GM23338 (cell line): ENCODE measurements around the gene MR1. TPM values are rescaled to one million over a fixed set of nuclear protein-coding genes. Genes with fewer than 3 reads are reported as not detected.

Experiments
- ATAC-seq: fragments of 200-7000 bp; cut with Tn5 transposase; 3 replicates; pipeline ENCODE4 v1.9.1; 2020
- DNase-seq: peaks from one replicate; pipeline ENCODE4 v3.0.0-alpha.2; 2015; ENCODE audit warnings: low spot score
- H2AFZ ChIP-seq: fragments of 200-600 bp; sonication (generic); 2 replicates; pipeline ENCODE4 v1.8.0; 2016; ENCODE audit warnings: antibody characterized with exemption, mild to moderate bottlenecking, moderate library complexity
- H3F3A ChIP-seq: fragments of 200-600 bp; sonication (generic); replicated peaks from 2 replicates; pipeline ENCODE4 v1.8.0; 2017; ENCODE audit warnings: antibody characterized with exemption, mixed run types, low read depth
- H3K27ac ChIP-seq: fragments of 200-600 bp; sonication (generic); 2 replicates; pipeline ENCODE4 v1.6.1; 2016; ENCODE audit warnings: low read depth
- H3K27me3 ChIP-seq: fragments of 200-600 bp; sonication (generic); 2 replicates; pipeline ENCODE4 v1.8.0; 2016; ENCODE audit warnings: mild to moderate bottlenecking, mixed run types, moderate library complexity; ENCODE audit not compliant: insufficient read depth
- H3K36me3 ChIP-seq: fragments of 200-600 bp; sonication (generic); 2 replicates; pipeline ENCODE4 v1.8.0; 2016; ENCODE audit warnings: mild to moderate bottlenecking; ENCODE audit not compliant: insufficient read depth
- H3K4me1 ChIP-seq: fragments of 200-600 bp; sonication (generic); 2 replicates; pipeline ENCODE4 v1.8.0; 2016; ENCODE audit warnings: mild to moderate bottlenecking, moderate library complexity; ENCODE audit not compliant: insufficient read depth
- H3K4me2 ChIP-seq: fragments of 200-600 bp; sonication (generic); 2 replicates; pipeline ENCODE4 v1.7.1; 2017; ENCODE audit warnings: mixed run types
- H3K4me3 ChIP-seq: fragments of 200-600 bp; sonication (generic); 2 replicates; pipeline ENCODE4 v1.6.1; 2016; ENCODE audit warnings: mixed run types
- H3K79me2 ChIP-seq: fragments of 200-600 bp; sonication (generic); replicated peaks from 2 replicates; pipeline ENCODE4 v1.8.0; 2017; ENCODE audit warnings: mild to moderate bottlenecking; ENCODE audit not compliant: insufficient read depth
- H3K9me2 ChIP-seq: fragments of 200-600 bp; sonication (generic); 2 replicates; pipeline ENCODE4 v1.8.0; 2017; ENCODE audit not compliant: insufficient read depth
- H4K20me1 ChIP-seq: fragments of 200-600 bp; sonication (generic); replicated peaks from 2 replicates; pipeline ENCODE4 v1.8.0; 2017; ENCODE audit warnings: mild to moderate bottlenecking; ENCODE audit not compliant: insufficient read depth
- H3K27ac Mint-ChIP-seq: 2 replicates; pipeline ENCODE4 v1.8.0; 2020; ENCODE audit warnings: inconsistent platforms, mild to moderate bottlenecking, moderate library complexity, mixed read lengths
- H3K27me3 Mint-ChIP-seq: 3 replicates; pipeline ENCODE4 v1.8.0; 2022; ENCODE audit warnings: low read depth, mild to moderate bottlenecking, moderate library complexity, mixed read lengths, inconsistent platforms; ENCODE audit not compliant: insufficient read depth, poor library complexity
- H3K36me3 Mint-ChIP-seq: 3 replicates; pipeline ENCODE4 v1.8.0; 2021; ENCODE audit warnings: low read depth, mild to moderate bottlenecking, inconsistent platforms, moderate library complexity, mixed read lengths
- H3K4me1 Mint-ChIP-seq: 3 replicates; pipeline ENCODE4 v1.8.0; 2020; ENCODE audit warnings: mild to moderate bottlenecking, inconsistent platforms, mixed read lengths
- H3K4me3 Mint-ChIP-seq: 3 replicates; pipeline ENCODE4 v1.8.0; 2021; ENCODE audit warnings: moderate library complexity, mild to moderate bottlenecking, inconsistent platforms, mixed read lengths
- H3K9me3 Mint-ChIP-seq: 3 replicates; pipeline ENCODE4 v1.8.0; 2020; ENCODE audit warnings: moderate library complexity, mild to moderate bottlenecking, inconsistent platforms, mixed read lengths
- CREB1 ChIP-seq: fragments of 250-450 bp; sonication (Bioruptor Pico); IDR thresholded peaks from 2 replicates; pipeline ENCODE4 v1.5.0; 2020; ENCODE audit warnings: low read depth, mild to moderate bottlenecking, moderate library complexity
- EZH2 ChIP-seq: fragments of 200-600 bp; sonication (generic); IDR thresholded peaks from one replicate; pipeline ENCODE4 v1.8.0; 2017; ENCODE audit warnings: antibody characterized with exemption, mild to moderate bottlenecking, low read depth; ENCODE audit not compliant: unreplicated experiment
- EZH2phosphoT487 ChIP-seq: fragments of 200-600 bp; sonication (generic); IDR thresholded peaks from one replicate; pipeline ENCODE4 v1.8.1; 2018; ENCODE audit warnings: antibody characterized with exemption; ENCODE audit not compliant: unreplicated experiment
- JUNB ChIP-seq: IDR thresholded peaks from one replicate; pipeline ENCODE4 v1.6.1; 2016; ENCODE audit warnings: antibody characterized with exemption; ENCODE audit not compliant: unreplicated experiment
- NANOG ChIP-seq: IDR thresholded peaks from 2 replicates; pipeline ENCODE4 v1.6.1; 2016; ENCODE audit warnings: antibody characterized with exemption, borderline replicate concordance
- POLR2AphosphoS5 ChIP-seq: IDR thresholded peaks from 2 replicates; pipeline ENCODE4 v1.6.1; 2016; ENCODE audit warnings: antibody characterized with exemption, low read depth
- STAT1 ChIP-seq: IDR thresholded peaks from one replicate; pipeline ENCODE4 v1.6.1; 2016; ENCODE audit warnings: antibody characterized with exemption; ENCODE audit not compliant: unreplicated experiment
- ZNF114 ChIP-seq: fragments of 250-450 bp; sonication (Bioruptor Pico); IDR thresholded peaks from 2 replicates; pipeline ENCODE4 v1.5.0; 2020; ENCODE audit warnings: mild to moderate bottlenecking, moderate library complexity
- ZNF331 ChIP-seq: fragments of 250-450 bp; sonication (Bioruptor Pico); IDR thresholded peaks from 2 replicates; pipeline ENCODE4 v1.5.0; 2020; ENCODE audit warnings: low read depth, mild to moderate bottlenecking, moderate library complexity
- polyA plus RNA-seq: library from polyadenylated mRNA; unstranded; fragments of >200 nt; fragmentation: Nextera tagmentation; extraction: Ambion mirVana; gene quantifications from 2 replicates; pipeline ENCODE4 v1.2.1, GENCODE V29; 2016
- total RNA-seq: library from RNA; depleted of rRNA; stranded (reverse); fragments of >200 nt; shearing (Covaris generic); gene quantifications from 2 replicates; pipeline ENCODE4 v1.2.3, GENCODE V29; 2014
- TF ChIP-seq, protein P1 (sequence below), 2 experiments: fragments of 200-600 bp in 1 of 2; sonication (generic) in 1 of 2; conservative IDR thresholded peaks; 2 replicates each; pipeline versions ENCODE4 v1.5.1 to v1.6.1; 2016 to 2017; ENCODE audit warnings: antibody characterized with exemption in 2 of 2, low read depth in 2 of 2, mild to moderate bottlenecking in 2 of 2, moderate library complexity in 1 of 2
- TF ChIP-seq, protein P2 (sequence below): fragments of 250-450 bp; sonication (Bioruptor Pico); IDR thresholded peaks from 2 replicates; pipeline ENCODE4 v1.5.0; 2020; ENCODE audit warnings: mild to moderate bottlenecking, moderate library complexity
- TF ChIP-seq, protein P3 (sequence below): IDR thresholded peaks from one replicate; pipeline ENCODE4 v1.6.1; 2018; ENCODE audit warnings: antibody characterized with exemption; ENCODE audit not compliant: unreplicated experiment
- TF ChIP-seq, protein P4 (sequence below): IDR thresholded peaks from 2 replicates; pipeline ENCODE4 v1.6.1; 2016; ENCODE audit warnings: antibody characterized with exemption

Gene MR1
- total and polyA plus RNA-seq, 2 experiments from 2014 or later: 0.18 TPM; not detected in 1

DNA sequence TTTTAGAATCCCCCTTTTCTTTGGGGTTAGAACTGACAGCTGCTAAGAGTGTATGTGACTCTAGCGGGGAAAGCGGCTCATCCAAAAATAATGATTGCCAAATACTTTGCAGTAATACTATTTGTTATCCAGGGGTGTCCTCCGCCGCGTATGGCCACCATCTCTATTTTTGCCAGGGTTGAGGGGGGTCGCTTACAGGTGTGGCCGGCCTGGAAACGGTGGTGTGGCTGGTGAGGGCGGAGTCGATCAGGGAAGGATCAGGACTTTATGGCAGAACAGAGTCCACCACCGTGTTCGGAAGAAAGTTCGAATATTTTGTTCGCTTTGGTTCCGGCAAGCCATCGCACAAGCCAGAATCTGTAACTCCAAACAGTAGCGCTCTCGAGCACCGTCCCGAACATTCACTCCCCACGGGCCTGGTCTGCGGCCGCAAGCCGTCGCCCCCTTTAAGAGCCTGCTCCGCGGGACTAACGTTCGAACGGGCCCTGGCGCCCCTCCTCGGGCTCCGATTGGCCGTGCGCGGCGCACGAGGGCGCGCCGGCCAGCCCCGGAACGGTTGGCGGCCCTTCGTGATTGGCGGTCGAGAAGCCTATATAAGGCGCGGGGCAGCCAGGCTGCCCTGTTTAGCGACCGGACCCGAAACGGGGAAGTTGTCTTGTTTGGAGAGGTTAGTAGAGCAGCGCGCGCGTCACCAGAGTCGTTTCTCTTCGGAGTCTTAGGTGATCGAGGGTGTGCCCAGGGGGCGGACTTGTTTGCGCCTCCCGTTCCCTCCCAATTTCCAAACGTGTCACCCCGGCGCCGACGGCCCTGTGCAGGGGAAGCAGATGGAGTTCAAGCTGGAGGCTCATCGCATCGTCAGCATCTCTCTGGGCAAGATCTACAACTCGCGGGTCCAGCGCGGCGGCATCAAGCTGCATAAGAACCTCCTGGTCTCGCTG, 54.6 kb downstream of the MR1 start, which contains the start of gene IER5:
TSS of gene IER5 (plus strand) at position 622 of the 938 bp plus-strand sequence. CDS start at position 825, 203 bp downstream.
- peak within 1 kb of the TSS; percentile 74 for H3K4me3 ChIP-seq
- H3K4me1 ChIP-seq: peaks cover 17% of the 10 kb centered on the region
- peaks cover 25% of the 10 kb centered on the region for H3K27me3 Mint-ChIP-seq
- peaks cover 26% of the 10 kb centered on the region for H4K20me1 ChIP-seq
- H3K36me3 Mint-ChIP-seq: peaks cover 18% of the 10 kb centered on the region
- ATAC-seq: peak; percentile 87
- no peaks in the 10 kb centered on the region for H3K9me2 ChIP-seq
- peaks cover 4% of the 10 kb centered on the region; the same call in 1 of the 2 replicates for H3F3A ChIP-seq
- peak; percentile 96 for DNase-seq
- peak within 1 kb of the TSS; percentile 87 for H3K4me2 ChIP-seq
- H3K4me3 Mint-ChIP-seq: peak within 1 kb of the TSS; percentile 95
- no peaks in the 10 kb centered on the region for H3K36me3 ChIP-seq
- peaks cover 21% of the 10 kb centered on the region for H3K4me1 Mint-ChIP-seq
- H3K27me3 ChIP-seq: peaks cover 71% of the 10 kb centered on the region
- TF ChIP-seq, protein P1, sequence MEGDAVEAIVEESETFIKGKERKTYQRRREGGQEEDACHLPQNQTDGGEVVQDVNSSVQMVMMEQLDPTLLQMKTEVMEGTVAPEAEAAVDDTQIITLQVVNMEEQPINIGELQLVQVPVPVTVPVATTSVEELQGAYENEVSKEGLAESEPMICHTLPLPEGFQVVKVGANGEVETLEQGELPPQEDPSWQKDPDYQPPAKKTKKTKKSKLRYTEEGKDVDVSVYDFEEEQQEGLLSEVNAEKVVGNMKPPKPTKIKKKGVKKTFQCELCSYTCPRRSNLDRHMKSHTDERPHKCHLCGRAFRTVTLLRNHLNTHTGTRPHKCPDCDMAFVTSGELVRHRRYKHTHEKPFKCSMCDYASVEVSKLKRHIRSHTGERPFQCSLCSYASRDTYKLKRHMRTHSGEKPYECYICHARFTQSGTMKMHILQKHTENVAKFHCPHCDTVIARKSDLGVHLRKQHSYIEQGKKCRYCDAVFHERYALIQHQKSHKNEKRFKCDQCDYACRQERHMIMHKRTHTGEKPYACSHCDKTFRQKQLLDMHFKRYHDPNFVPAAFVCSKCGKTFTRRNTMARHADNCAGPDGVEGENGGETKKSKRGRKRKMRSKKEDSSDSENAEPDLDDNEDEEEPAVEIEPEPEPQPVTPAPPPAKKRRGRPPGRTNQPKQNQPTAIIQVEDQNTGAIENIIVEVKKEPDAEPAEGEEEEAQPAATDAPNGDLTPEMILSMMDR (conservative IDR thresholded peaks at IDR 0.05; ENCODE audit: low read depth in 2 of 2): no peak
- TF ChIP-seq ZNF331 (CRISPR knock-in tag) (no peak), ZNF114 (CRISPR knock-in tag) (peak; percentile 99), STAT1 (no peak), CREB1 (peak; percentile 63; the same call in 1 of the 2 replicates), EZH2 (peak; percentile 61), EZH2phosphoT487 (no peak), JUNB (no peak), NANOG (no peak), POLR2AphosphoS5 (peak; percentile 99)
- TF ChIP-seq, protein P2, sequence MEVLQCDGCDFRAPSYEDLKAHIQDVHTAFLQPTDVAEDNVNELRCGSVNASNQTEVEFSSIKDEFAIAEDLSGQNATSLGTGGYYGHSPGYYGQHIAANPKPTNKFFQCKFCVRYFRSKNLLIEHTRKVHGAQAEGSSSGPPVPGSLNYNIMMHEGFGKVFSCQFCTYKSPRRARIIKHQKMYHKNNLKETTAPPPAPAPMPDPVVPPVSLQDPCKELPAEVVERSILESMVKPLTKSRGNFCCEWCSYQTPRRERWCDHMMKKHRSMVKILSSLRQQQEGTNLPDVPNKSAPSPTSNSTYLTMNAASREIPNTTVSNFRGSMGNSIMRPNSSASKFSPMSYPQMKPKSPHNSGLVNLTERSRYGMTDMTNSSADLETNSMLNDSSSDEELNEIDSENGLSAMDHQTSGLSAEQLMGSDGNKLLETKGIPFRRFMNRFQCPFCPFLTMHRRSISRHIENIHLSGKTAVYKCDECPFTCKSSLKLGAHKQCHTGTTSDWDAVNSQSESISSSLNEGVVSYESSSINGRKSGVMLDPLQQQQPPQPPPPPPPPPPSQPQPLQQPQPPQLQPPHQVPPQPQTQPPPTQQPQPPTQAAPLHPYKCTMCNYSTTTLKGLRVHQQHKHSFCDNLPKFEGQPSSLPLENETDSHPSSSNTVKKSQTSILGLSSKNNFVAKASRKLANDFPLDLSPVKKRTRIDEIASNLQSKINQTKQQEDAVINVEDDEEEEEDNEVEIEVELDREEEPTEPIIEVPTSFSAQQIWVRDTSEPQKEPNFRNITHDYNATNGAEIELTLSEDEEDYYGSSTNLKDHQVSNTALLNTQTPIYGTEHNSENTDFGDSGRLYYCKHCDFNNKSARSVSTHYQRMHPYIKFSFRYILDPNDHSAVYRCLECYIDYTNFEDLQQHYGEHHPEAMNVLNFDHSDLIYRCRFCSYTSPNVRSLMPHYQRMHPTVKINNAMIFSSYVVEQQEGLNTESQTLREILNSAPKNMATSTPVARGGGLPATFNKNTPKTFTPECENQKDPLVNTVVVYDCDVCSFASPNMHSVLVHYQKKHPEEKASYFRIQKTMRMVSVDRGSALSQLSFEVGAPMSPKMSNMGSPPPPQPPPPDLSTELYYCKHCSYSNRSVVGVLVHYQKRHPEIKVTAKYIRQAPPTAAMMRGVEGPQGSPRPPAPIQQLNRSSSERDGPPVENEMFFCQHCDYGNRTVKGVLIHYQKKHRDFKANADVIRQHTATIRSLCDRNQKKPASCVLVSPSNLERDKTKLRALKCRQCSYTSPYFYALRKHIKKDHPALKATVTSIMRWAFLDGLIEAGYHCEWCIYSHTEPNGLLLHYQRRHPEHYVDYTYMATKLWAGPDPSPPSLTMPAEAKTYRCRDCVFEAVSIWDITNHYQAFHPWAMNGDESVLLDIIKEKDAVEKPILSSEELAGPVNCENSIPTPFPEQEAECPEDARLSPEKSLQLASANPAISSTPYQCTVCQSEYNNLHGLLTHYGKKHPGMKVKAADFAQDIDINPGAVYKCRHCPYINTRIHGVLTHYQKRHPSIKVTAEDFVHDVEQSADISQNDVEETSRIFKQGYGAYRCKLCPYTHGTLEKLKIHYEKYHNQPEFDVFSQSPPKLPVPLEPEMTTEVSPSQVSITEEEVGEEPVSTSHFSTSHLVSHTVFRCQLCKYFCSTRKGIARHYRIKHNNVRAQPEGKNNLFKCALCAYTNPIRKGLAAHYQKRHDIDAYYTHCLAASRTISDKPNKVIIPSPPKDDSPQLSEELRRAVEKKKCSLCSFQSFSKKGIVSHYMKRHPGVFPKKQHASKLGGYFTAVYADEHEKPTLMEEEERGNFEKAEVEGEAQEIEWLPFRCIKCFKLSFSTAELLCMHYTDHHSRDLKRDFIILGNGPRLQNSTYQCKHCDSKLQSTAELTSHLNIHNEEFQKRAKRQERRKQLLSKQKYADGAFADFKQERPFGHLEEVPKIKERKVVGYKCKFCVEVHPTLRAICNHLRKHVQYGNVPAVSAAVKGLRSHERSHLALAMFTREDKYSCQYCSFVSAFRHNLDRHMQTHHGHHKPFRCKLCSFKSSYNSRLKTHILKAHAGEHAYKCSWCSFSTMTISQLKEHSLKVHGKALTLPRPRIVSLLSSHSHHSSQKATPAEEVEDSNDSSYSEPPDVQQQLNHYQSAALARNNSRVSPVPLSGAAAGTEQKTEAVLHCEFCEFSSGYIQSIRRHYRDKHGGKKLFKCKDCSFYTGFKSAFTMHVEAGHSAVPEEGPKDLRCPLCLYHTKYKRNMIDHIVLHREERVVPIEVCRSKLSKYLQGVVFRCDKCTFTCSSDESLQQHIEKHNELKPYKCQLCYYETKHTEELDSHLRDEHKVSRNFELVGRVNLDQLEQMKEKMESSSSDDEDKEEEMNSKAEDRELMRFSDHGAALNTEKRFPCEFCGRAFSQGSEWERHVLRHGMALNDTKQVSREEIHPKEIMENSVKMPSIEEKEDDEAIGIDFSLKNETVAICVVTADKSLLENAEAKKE (CRISPR knock-in tag): no peak
- TF ChIP-seq, protein P3, sequence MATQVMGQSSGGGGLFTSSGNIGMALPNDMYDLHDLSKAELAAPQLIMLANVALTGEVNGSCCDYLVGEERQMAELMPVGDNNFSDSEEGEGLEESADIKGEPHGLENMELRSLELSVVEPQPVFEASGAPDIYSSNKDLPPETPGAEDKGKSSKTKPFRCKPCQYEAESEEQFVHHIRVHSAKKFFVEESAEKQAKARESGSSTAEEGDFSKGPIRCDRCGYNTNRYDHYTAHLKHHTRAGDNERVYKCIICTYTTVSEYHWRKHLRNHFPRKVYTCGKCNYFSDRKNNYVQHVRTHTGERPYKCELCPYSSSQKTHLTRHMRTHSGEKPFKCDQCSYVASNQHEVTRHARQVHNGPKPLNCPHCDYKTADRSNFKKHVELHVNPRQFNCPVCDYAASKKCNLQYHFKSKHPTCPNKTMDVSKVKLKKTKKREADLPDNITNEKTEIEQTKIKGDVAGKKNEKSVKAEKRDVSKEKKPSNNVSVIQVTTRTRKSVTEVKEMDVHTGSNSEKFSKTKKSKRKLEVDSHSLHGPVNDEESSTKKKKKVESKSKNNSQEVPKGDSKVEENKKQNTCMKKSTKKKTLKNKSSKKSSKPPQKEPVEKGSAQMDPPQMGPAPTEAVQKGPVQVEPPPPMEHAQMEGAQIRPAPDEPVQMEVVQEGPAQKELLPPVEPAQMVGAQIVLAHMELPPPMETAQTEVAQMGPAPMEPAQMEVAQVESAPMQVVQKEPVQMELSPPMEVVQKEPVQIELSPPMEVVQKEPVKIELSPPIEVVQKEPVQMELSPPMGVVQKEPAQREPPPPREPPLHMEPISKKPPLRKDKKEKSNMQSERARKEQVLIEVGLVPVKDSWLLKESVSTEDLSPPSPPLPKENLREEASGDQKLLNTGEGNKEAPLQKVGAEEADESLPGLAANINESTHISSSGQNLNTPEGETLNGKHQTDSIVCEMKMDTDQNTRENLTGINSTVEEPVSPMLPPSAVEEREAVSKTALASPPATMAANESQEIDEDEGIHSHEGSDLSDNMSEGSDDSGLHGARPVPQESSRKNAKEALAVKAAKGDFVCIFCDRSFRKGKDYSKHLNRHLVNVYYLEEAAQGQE: no peak
- TF ChIP-seq, protein P4, sequence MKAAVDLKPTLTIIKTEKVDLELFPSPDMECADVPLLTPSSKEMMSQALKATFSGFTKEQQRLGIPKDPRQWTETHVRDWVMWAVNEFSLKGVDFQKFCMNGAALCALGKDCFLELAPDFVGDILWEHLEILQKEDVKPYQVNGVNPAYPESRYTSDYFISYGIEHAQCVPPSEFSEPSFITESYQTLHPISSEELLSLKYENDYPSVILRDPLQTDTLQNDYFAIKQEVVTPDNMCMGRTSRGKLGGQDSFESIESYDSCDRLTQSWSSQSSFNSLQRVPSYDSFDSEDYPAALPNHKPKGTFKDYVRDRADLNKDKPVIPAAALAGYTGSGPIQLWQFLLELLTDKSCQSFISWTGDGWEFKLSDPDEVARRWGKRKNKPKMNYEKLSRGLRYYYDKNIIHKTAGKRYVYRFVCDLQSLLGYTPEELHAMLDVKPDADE: no peak
- no peak within 1 kb of the TSS for H3K27ac ChIP-seq
- no peaks in the 10 kb centered on the region; the same call in 2 of the 3 replicates for H3K9me3 Mint-ChIP-seq
- peaks cover 30% of the 10 kb centered on the region for H3K79me2 ChIP-seq
- peak within 1 kb of the TSS; percentile 70; the same call in 1 of the 2 replicates for H2AFZ ChIP-seq
- no peak within 1 kb of the TSS for H3K27ac Mint-ChIP-seq
